Nephron (organoid): Measurements from ENCODE around the gene KCNIP4.

Source experiments
- H3K27ac Mint-ChIP-seq, 3 experiments: 2 replicates each; pipeline ENCODE4 v1.8.0; 2020; ENCODE audit warnings: mixed read lengths in 3 of 3, mild to moderate bottlenecking in 2 of 3, moderate library complexity in 1 of 3
- H3K27me3 Mint-ChIP-seq: 2 replicates; pipeline ENCODE4 v1.8.0; 2021; ENCODE audit warnings: low read depth, mild to moderate bottlenecking, moderate library complexity, mixed read lengths
- H3K36me3 Mint-ChIP-seq: 2 replicates; pipeline ENCODE4 v1.8.0; 2020; ENCODE audit warnings: low read depth, mixed read lengths
- H3K4me1 Mint-ChIP-seq: 2 replicates; pipeline ENCODE4 v1.8.0; 2020; ENCODE audit warnings: mixed read lengths
- H3K4me3 Mint-ChIP-seq, 3 experiments: 2 replicates each; pipeline ENCODE4 v1.8.0; 2020; ENCODE audit warnings: mild to moderate bottlenecking in 3 of 3, mixed read lengths in 3 of 3, moderate library complexity in 2 of 3
- H3K9me3 Mint-ChIP-seq: 2 replicates; pipeline ENCODE4 v1.8.0; 2020; ENCODE audit warnings: mixed read lengths
- CTCF ChIP-seq, 3 experiments: fragments of 200-600 bp; sonication (generic); IDR thresholded peaks; one replicate each; pipeline ENCODE4 v1.5.0; 2021; ENCODE audit warnings: antibody characterized with exemption in 3 of 3; ENCODE audit not compliant: unreplicated experiment in 3 of 3

Gene KCNIP4

GRCh38 chr4:21769404-21770147 is 179.0 kb downstream of the KCNIP4 start:
- Mint-ChIP-seq H3K27ac (no peak overlapping the region), H3K4me3 (no peak overlapping the region), H3K4me1 (peaks cover 8% of the 10 kb centered on the region), H3K27me3 (peaks cover 4% of the 10 kb centered on the region), H3K9me3 (peaks cover 6% of the 10 kb centered on the region), H3K36me3 (no peaks in the 10 kb centered on the region)
- no peak for TF ChIP-seq CTCF (IDR thresholded peaks at IDR 0.05; ENCODE audit: unreplicated experiment in 3 of 3)

- no peaks in the 10 kb centered on the region for H3K36me3 Mint-ChIP-seq
- H3K4me1 Mint-ChIP-seq = peaks cover 8% of the 10 kb centered on the region
- H3K27ac Mint-ChIP-seq = no peak overlapping the region
- H3K9me3 Mint-ChIP-seq = peaks cover 6% of the 10 kb centered on the region
- peaks cover 4% of the 10 kb centered on the region for H3K27me3 Mint-ChIP-seq
- no peak overlapping the region for H3K4me3 Mint-ChIP-seq
- TF ChIP-seq CTCF (IDR thresholded peaks at IDR 0.05; ENCODE audit: unreplicated experiment in 3 of 3) = peak; percentile 80 to 84 (median 80)
Observed at GRCh38 chr4:21768349-21769310, 179.9 kb downstream of the KCNIP4 start.

- H3K27ac Mint-ChIP-seq = no peak overlapping the region
- no peak overlapping the region for H3K4me3 Mint-ChIP-seq
- peaks cover under 1% of the 10 kb centered on the region for H3K9me3 Mint-ChIP-seq
- no peaks in the 10 kb centered on the region for H3K36me3 Mint-ChIP-seq
- H3K4me1 Mint-ChIP-seq = peaks cover 8% of the 10 kb centered on the region
- H3K27me3 Mint-ChIP-seq = no peaks in the 10 kb centered on the region
- TF ChIP-seq CTCF (IDR thresholded peaks at IDR 0.05; ENCODE audit: unreplicated experiment in 3 of 3) = peak; percentile 84 to 89 (median 87)
Observed at GRCh38 chr4:21765810-21766407, 182.7 kb downstream of the KCNIP4 start.

- Mint-ChIP-seq H3K36me3 (no peaks in the 10 kb centered on the region), H3K4me1 (peaks cover 8% of the 10 kb centered on the region), H3K4me3 (no peak overlapping the region), H3K27me3 (no peaks in the 10 kb centered on the region), H3K27ac (no peak overlapping the region), H3K9me3 (no peaks in the 10 kb centered on the region)
- no peak for TF ChIP-seq CTCF (IDR thresholded peaks at IDR 0.05; ENCODE audit: unreplicated experiment in 3 of 3)
Observed at GRCh38 chr4:21763855-21764254, 184.7 kb downstream of the KCNIP4 start.

- TF ChIP-seq CTCF (IDR thresholded peaks at IDR 0.05; ENCODE audit: unreplicated experiment in 3 of 3) = no peak
- Mint-ChIP-seq H3K36me3 (no peaks in the 10 kb centered on the region), H3K9me3 (no peaks in the 10 kb centered on the region), H3K4me1 (no peaks in the 10 kb centered on the region), H3K4me3 (no peak overlapping the region), H3K27ac (no peak overlapping the region), H3K27me3 (no peaks in the 10 kb centered on the region)
Observed at GRCh38 chr4:21757248-21757647, 191.3 kb downstream of the KCNIP4 start.
